WTC11 (cell line): Measurements from ENCODE around the gene MED15.

Source experiments
- CTCF ChIP-seq: fragments of 200-600 bp; IDR thresholded peaks from 2 replicates; pipeline ENCODE4 v1.8.0; 2022; ENCODE audit warnings: antibody characterized with exemption
- NFE2L1 ChIP-seq: sonication (generic); formaldehyde crosslinking; IDR thresholded peaks from 2 replicates; pipeline ENCODE4 v1.8.1; 2023; ENCODE audit warnings: missing genetic modification reagents
- NR3C1 ChIP-seq: sonication (generic); formaldehyde crosslinking; conservative IDR thresholded peaks from 2 replicates; pipeline ENCODE4 v1.8.1; 2023; ENCODE audit warnings: low read depth, mild to moderate bottlenecking, missing genetic modification reagents

- TF ChIP-seq NFE2L1 (CRISPR knock-in tag) (no peak), CTCF (no peak), NR3C1 (CRISPR knock-in tag) (no peak)
Observed at GRCh38 chr22:20563466-20563906, 56.1 kb downstream of the MED15 start.
